AG09319 (cell line): ENCODE measurements around the gene CTNNA3.

Experiments
- DNase-seq: peaks from one replicate; pipeline ENCODE4 v3.0.0-alpha.2; 2010; ENCODE audit warnings: low read depth; ENCODE audit errors: extremely low read depth
- TF ChIP-seq, protein P1 (sequence below): IDR thresholded peaks from 2 replicates; pipeline ENCODE4 v1.5.1; 2011; ENCODE audit warnings: low read depth, mild to moderate bottlenecking, inconsistent platforms, low read length, moderate library complexity

Gene CTNNA3

DNA sequence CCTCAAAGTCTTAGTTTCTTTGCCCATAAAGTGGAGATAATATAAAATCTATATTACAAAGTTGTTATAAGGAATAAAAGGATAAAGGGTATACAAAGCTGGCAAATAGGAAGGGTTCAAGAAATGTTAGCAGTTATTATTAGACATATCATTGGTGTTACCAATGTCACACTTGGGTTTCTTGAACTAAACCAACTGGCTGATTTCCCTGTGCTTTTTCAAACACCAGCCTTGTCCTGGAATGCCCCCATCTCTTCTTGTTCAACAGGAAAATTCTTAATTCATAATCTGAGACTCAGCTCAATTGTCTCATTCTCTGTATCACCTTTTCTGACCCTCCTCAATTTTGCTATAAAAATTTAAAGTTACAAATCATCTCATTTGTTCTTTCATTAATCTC lies 913.9 kb downstream of the CTNNA3 start:
- no peak for DNase-seq
- TF ChIP-seq, protein P1, sequence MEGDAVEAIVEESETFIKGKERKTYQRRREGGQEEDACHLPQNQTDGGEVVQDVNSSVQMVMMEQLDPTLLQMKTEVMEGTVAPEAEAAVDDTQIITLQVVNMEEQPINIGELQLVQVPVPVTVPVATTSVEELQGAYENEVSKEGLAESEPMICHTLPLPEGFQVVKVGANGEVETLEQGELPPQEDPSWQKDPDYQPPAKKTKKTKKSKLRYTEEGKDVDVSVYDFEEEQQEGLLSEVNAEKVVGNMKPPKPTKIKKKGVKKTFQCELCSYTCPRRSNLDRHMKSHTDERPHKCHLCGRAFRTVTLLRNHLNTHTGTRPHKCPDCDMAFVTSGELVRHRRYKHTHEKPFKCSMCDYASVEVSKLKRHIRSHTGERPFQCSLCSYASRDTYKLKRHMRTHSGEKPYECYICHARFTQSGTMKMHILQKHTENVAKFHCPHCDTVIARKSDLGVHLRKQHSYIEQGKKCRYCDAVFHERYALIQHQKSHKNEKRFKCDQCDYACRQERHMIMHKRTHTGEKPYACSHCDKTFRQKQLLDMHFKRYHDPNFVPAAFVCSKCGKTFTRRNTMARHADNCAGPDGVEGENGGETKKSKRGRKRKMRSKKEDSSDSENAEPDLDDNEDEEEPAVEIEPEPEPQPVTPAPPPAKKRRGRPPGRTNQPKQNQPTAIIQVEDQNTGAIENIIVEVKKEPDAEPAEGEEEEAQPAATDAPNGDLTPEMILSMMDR: no peak

DNA sequence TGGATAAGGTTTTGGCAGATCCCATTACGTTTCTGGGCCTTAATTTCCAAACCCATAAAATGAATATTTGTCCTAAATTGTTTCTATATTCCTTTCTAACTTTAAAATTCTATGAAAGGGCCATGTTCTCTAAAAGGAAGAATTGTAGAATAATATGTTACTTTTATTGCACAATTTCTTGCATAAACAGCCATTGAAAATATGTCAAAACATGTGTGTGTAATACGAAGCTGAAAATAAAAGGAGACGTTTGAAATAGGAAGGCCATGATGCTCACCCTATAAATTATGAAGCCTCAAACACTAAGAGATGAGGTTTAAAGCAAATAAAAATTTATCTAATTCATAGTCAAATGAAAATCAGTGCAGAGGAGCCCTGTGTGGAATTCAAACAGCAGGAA lies 915.2 kb downstream of the CTNNA3 start:
- DNase-seq: no peak
- TF ChIP-seq, protein P1: no peak

DNA sequence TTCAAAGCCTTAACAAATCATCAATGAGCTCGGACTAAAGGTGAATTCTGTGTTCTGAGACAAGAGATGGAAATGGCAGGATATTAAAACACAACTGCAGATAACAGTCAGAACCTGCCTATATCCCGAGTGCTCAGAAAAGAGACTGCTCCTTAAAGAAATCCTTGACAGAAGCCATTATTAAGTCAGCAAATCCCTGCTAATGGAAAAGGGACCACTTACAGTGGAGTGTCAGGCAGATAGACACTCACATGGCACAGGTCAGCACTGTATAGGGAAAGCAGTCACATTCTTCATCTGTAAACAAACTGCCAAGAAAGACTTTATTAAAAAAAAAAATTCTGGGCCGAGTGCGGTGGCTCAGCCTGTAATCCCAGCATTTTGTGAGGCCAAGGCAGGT lies 917.6 kb downstream of the CTNNA3 start:
- no peak for DNase-seq
- TF ChIP-seq, protein P1: no peak

DNA sequence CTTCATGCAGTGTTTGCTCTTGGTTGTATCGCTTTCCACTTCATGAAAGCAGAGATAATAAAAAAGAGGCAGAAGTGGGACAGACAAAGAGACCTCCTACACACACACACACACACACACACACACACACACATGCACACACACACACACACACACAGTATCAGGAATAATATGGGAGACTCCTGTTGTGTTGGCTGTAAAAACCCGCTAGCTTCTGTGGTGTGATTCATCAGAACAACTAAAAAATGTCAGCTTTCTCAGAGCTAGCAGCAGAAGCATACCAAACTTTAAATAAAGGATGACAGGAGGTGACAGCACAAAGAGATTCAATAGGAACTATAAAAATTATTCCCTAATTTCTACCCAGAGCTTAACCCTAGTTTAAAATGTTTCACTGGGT lies 918.3 kb downstream of the CTNNA3 start:
- DNase-seq: no peak
- TF ChIP-seq, protein P1: no peak

DNA sequence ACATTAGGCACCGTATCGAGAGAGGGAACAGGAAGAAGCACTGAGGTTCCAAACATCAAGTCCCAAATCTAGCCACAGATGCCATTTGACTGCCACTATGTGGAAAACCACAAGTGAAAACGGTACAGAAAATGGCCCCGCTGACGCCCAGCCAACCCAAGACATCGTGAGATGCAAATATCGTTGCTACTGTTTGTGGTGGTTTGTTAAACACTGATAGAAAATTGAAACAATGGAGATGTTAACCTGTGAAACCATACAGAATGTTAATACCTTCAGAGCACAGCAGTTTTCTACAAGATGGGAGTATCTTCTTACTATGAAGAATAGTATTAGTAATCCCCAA lies 922.5 kb downstream of the CTNNA3 start:
- TF ChIP-seq, protein P1: no peak
- DNase-seq: no peak

DNA sequence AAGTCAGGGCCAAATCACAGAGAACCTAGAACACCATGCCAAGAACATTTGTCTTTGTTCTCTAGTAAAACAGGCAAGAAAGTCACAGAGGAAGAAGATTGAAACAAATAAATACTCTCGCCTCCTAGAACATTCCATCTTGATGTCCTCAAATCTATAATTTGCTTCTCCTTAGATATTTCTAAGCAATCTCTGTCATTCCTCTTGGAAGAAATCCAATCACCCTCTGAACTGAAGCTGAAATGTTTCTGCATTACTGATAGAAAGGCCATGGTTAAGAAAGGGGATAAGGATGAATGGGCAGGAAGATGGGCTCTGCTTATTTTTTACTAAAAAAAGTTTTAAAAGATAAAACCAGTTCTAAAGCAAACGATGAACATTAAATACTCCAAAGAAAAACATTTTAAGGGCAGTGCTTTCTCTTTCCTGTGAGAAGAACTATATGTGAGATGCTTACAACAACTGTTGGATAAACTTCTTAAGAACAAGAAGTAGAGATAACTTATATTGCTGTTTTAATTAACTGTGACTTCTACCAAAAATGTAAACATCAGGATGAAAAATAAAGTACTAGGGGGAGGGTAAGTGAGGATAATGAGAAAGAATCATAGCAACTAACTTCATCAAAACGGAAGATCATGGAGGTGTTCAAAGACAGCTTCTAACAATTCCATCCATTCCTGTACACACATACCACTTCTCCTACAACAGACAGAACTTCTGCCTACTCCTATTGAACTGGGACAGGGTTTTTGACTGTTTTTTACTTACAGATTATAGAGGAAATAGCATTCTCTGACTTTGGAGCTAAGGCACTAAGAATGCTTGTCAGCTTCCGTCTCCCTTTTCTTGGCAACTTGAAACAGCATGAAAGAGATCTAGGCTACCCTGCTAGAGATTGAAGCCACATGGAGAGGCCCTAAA lies 923.2 kb downstream of the CTNNA3 start:
- TF ChIP-seq, protein P1: no peak
- DNase-seq: no peak

DNA sequence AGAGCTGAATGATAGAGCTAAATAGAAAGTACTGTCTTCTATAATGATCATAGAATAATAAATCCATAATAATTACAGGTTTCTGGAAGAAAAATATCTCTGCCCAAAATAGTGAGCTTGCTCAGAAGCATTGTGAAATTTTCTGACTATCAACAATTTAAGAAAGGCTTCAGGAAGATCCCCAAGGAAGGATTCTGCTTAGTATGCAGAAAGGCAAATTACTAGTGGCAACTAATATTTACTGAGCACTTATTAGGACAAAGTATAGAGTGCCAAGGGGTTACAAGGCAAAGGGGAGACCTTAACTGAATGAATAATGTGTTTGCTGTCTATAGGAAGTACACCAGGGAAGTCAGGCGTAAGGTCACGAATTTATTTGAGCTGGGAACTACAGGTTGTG lies 928.3 kb downstream of the CTNNA3 start:
- TF ChIP-seq, protein P1: no peak
- no peak for DNase-seq
